GM23248 (cell line): ENCODE results near the gene KNSTRN.

Source experiments
- EZH2 ChIP-seq: fragments of 200-600 bp; sonication (generic); IDR thresholded peaks from 2 replicates; pipeline ENCODE4 v1.6.1; 2018; ENCODE audit warnings: antibody characterized with exemption, mild to moderate bottlenecking; ENCODE audit not compliant: insufficient read depth, poor library complexity, severe bottlenecking
- EZH2phosphoT487 ChIP-seq: fragments of 200-600 bp; sonication (generic); IDR thresholded peaks from 2 replicates; pipeline ENCODE4 v1.6.1; 2018; ENCODE audit warnings: antibody characterized with exemption, moderate library complexity, mild to moderate bottlenecking, low read depth; ENCODE audit not compliant: insufficient read depth

- no peak for TF ChIP-seq EZH2
- TF ChIP-seq EZH2phosphoT487 = no peak
These were observed 25.3 kb upstream of the KNSTRN start for GRCh38 chr15:40357246-40357645.
